ENCODE measurements around the gene MAST4. TPM values are rescaled to one million over a fixed set of nuclear protein-coding genes. Genes with fewer than 3 reads are reported as not detected.
A peak's percentile ranks its signal among the peaks of the same experiment; 100 is the strongest.

The MAST4 gene
- total and polyA plus RNA-seq, 2 of the 13 experiments (the other 11 are each of a cell fraction or from before 2014, with no cell fraction given) = 3.4 to 3.7 TPM

DNA sequence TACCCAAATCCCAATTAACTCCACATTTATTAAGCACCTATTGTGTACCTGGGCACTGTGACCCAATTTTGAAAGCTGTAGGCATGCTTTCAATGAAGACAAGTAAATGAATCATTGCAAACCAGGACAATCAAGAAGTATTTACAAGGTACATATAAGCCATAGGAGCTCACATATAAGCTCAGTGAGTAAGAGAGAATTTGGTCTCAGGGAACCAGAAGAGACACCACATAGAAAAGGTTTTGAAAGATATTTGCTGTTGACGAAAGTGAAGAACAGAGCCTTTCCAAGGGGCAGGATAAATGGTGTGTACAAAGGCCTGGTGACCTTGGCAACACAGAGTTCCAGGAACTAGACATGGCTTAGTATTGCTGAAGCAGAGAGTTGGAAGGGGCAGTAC lies 412.8 kb downstream of the MAST4 start (continued):
- TF ChIP-seq MBNL3 (CRISPR knock-in tag; conservative IDR thresholded peaks at IDR 0.05) (no peak), ZNF660 (CRISPR knock-in tag; IDR thresholded peaks at IDR 0.05; ENCODE audit: borderline replicate concordance, low read depth) (no peak), ZNF782 (CRISPR knock-in tag; IDR thresholded peaks at IDR 0.05; ENCODE audit: borderline replicate concordance) (no peak), HDAC1 (CRISPR knock-in tag; IDR thresholded peaks at IDR 0.05) (no peak), ZNF431 (CRISPR knock-in tag; IDR thresholded peaks at IDR 0.05; ENCODE audit: borderline replicate concordance, low read depth) (no peak), KLF9 (CRISPR knock-in tag; IDR thresholded peaks at IDR 0.05; ENCODE audit: low read depth) (no peak), KDM6A (CRISPR knock-in tag; IDR thresholded peaks at IDR 0.05; ENCODE audit: low read depth) (no peak), ZNF878 (CRISPR knock-in tag; IDR thresholded peaks at IDR 0.05) (no peak)
- TF ChIP-seq, protein P1, sequence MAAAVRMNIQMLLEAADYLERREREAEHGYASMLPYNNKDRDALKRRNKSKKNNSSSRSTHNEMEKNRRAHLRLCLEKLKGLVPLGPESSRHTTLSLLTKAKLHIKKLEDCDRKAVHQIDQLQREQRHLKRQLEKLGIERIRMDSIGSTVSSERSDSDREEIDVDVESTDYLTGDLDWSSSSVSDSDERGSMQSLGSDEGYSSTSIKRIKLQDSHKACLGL (CRISPR knock-in tag; IDR thresholded peaks at IDR 0.05) = no peak
- TF ChIP-seq, protein P2, sequence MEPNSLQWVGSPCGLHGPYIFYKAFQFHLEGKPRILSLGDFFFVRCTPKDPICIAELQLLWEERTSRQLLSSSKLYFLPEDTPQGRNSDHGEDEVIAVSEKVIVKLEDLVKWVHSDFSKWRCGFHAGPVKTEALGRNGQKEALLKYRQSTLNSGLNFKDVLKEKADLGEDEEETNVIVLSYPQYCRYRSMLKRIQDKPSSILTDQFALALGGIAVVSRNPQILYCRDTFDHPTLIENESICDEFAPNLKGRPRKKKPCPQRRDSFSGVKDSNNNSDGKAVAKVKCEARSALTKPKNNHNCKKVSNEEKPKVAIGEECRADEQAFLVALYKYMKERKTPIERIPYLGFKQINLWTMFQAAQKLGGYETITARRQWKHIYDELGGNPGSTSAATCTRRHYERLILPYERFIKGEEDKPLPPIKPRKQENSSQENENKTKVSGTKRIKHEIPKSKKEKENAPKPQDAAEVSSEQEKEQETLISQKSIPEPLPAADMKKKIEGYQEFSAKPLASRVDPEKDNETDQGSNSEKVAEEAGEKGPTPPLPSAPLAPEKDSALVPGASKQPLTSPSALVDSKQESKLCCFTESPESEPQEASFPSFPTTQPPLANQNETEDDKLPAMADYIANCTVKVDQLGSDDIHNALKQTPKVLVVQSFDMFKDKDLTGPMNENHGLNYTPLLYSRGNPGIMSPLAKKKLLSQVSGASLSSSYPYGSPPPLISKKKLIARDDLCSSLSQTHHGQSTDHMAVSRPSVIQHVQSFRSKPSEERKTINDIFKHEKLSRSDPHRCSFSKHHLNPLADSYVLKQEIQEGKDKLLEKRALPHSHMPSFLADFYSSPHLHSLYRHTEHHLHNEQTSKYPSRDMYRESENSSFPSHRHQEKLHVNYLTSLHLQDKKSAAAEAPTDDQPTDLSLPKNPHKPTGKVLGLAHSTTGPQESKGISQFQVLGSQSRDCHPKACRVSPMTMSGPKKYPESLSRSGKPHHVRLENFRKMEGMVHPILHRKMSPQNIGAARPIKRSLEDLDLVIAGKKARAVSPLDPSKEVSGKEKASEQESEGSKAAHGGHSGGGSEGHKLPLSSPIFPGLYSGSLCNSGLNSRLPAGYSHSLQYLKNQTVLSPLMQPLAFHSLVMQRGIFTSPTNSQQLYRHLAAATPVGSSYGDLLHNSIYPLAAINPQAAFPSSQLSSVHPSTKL (CRISPR knock-in tag; IDR thresholded peaks at IDR 0.05) = peak; percentile 65
- TF ChIP-seq, protein P3, sequence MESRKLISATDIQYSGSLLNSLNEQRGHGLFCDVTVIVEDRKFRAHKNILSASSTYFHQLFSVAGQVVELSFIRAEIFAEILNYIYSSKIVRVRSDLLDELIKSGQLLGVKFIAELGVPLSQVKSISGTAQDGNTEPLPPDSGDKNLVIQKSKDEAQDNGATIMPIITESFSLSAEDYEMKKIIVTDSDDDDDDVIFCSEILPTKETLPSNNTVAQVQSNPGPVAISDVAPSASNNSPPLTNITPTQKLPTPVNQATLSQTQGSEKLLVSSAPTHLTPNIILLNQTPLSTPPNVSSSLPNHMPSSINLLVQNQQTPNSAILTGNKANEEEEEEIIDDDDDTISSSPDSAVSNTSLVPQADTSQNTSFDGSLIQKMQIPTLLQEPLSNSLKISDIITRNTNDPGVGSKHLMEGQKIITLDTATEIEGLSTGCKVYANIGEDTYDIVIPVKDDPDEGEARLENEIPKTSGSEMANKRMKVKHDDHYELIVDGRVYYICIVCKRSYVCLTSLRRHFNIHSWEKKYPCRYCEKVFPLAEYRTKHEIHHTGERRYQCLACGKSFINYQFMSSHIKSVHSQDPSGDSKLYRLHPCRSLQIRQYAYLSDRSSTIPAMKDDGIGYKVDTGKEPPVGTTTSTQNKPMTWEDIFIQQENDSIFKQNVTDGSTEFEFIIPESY (CRISPR knock-in tag; IDR thresholded peaks at IDR 0.05) = no peak
- TF ChIP-seq, protein P4, sequence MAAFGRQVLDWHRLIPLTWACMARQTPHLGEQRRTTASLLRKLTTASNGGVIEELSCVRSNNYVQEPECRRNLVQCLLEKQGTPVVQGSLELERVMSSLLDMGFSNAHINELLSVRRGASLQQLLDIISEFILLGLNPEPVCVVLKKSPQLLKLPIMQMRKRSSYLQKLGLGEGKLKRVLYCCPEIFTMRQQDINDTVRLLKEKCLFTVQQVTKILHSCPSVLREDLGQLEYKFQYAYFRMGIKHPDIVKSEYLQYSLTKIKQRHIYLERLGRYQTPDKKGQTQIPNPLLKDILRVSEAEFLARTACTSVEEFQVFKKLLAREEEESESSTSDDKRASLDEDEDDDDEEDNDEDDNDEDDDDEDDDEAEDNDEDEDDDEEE (CRISPR knock-in tag; IDR thresholded peaks at IDR 0.05) = no peak
- TF ChIP-seq, protein P5, sequence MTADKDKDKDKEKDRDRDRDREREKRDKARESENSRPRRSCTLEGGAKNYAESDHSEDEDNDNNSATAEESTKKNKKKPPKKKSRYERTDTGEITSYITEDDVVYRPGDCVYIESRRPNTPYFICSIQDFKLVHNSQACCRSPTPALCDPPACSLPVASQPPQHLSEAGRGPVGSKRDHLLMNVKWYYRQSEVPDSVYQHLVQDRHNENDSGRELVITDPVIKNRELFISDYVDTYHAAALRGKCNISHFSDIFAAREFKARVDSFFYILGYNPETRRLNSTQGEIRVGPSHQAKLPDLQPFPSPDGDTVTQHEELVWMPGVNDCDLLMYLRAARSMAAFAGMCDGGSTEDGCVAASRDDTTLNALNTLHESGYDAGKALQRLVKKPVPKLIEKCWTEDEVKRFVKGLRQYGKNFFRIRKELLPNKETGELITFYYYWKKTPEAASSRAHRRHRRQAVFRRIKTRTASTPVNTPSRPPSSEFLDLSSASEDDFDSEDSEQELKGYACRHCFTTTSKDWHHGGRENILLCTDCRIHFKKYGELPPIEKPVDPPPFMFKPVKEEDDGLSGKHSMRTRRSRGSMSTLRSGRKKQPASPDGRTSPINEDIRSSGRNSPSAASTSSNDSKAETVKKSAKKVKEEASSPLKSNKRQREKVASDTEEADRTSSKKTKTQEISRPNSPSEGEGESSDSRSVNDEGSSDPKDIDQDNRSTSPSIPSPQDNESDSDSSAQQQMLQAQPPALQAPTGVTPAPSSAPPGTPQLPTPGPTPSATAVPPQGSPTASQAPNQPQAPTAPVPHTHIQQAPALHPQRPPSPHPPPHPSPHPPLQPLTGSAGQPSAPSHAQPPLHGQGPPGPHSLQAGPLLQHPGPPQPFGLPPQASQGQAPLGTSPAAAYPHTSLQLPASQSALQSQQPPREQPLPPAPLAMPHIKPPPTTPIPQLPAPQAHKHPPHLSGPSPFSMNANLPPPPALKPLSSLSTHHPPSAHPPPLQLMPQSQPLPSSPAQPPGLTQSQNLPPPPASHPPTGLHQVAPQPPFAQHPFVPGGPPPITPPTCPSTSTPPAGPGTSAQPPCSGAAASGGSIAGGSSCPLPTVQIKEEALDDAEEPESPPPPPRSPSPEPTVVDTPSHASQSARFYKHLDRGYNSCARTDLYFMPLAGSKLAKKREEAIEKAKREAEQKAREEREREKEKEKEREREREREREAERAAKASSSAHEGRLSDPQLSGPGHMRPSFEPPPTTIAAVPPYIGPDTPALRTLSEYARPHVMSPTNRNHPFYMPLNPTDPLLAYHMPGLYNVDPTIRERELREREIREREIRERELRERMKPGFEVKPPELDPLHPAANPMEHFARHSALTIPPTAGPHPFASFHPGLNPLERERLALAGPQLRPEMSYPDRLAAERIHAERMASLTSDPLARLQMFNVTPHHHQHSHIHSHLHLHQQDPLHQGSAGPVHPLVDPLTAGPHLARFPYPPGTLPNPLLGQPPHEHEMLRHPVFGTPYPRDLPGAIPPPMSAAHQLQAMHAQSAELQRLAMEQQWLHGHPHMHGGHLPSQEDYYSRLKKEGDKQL (CRISPR knock-in tag; IDR thresholded peaks at IDR 0.05; ENCODE audit: low read depth) = no peak
- TF ChIP-seq, protein P6, sequence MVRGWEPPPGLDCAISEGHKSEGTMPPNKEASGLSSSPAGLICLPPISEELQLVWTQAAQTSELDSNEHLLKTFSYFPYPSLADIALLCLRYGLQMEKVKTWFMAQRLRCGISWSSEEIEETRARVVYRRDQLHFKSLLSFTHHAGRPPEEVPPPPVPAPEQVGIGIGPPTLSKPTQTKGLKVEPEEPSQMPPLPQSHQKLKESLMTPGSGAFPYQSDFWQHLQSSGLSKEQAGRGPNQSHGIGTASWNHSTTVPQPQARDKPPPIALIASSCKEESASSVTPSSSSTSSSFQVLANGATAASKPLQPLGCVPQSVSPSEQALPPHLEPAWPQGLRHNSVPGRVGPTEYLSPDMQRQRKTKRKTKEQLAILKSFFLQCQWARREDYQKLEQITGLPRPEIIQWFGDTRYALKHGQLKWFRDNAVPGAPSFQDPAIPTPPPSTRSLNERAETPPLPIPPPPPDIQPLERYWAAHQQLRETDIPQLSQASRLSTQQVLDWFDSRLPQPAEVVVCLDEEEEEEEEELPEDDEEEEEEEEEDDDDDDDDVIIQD (CRISPR knock-in tag; IDR thresholded peaks at IDR 0.05; ENCODE audit: low read depth) = peak; percentile 32; the same call in 1 of the 2 replicates

Measured in HepG2 (cell line).